AG09319 (cell line): ENCODE data around the gene ABCC1.

Experiments used
- DNase-seq: peaks from one replicate; pipeline ENCODE4 v3.0.0-alpha.2; 2010; ENCODE audit warnings: low read depth; ENCODE audit errors: extremely low read depth
- CTCF ChIP-seq: IDR thresholded peaks from 2 replicates; pipeline ENCODE4 v1.5.1; 2011; ENCODE audit warnings: low read depth, mild to moderate bottlenecking, inconsistent platforms, low read length, moderate library complexity

The ABCC1 gene

GRCh38 chr16:16052916-16053315 lies 103.5 kb downstream of the ABCC1 start:
- TF ChIP-seq CTCF: no peak
- DNase-seq: no peak

- no peak for TF ChIP-seq CTCF
Measured at GRCh38 chr16:16057102-16057501, 107.7 kb downstream of the ABCC1 start.

GRCh38 chr16:16059160-16059559 lies 109.7 kb downstream of the ABCC1 start:
- no peak for TF ChIP-seq CTCF

More at GRCh38 chr16:16057102-16057501, 107.7 kb downstream of the ABCC1 start:
- DNase-seq: no peak

GRCh38 chr16:16059895-16060590 lies 110.6 kb downstream of the ABCC1 start:
- no peak for DNase-seq
- TF ChIP-seq CTCF: no peak

More at GRCh38 chr16:16059160-16059559, 109.7 kb downstream of the ABCC1 start:
- DNase-seq: no peak

GRCh38 chr16:16062023-16062937 lies 112.9 kb downstream of the ABCC1 start:
- TF ChIP-seq CTCF: no peak
- DNase-seq: no peak

- no peak for DNase-seq
- no peak for TF ChIP-seq CTCF
Measured at GRCh38 chr16:16063683-16064082, 114.3 kb downstream of the ABCC1 start.

- TF ChIP-seq CTCF: no peak
- no peak for DNase-seq
Measured at GRCh38 chr16:16064874-16065384, 115.5 kb downstream of the ABCC1 start.
